ENCODE results near the gene ARHGAP33. TPM values are rescaled to one million over a fixed set of nuclear protein-coding genes. Genes with fewer than 3 reads are reported as not detected.
A peak's percentile ranks its signal among the peaks of the same experiment; 100 is the strongest.

Gene ARHGAP33
- total and polyA plus RNA-seq, 3 experiments from 2014 or later: 0.71 to 11.9 (median 9.2) TPM

DNA sequence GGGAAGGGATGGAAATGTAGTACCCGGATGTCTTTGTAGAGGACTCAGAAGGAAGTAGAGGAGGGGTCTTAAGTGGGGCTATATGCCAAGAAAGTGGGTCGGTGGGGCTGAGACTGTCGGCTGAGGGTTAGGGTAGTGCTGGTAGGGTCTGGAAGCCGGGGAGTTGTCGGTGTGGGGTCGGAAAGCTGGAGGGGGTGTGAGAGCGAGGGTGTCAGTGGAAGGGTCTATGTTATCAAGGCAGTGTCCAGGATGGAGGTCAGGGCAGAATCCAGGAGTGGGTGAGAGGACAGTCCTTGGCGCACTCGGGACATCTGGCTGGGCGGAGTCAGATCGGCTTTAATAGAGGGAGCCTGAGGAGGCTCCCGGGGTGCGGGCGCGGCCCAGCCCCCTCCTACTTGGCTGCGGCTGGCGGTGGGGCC is 20.2 kb upstream of the ARHGAP33 start:
- H3K4me3 ChIP-seq (ENCODE audit: low read length): no peak overlapping the region
- POLR2A ChIA-PET: no interaction called here

DNA sequence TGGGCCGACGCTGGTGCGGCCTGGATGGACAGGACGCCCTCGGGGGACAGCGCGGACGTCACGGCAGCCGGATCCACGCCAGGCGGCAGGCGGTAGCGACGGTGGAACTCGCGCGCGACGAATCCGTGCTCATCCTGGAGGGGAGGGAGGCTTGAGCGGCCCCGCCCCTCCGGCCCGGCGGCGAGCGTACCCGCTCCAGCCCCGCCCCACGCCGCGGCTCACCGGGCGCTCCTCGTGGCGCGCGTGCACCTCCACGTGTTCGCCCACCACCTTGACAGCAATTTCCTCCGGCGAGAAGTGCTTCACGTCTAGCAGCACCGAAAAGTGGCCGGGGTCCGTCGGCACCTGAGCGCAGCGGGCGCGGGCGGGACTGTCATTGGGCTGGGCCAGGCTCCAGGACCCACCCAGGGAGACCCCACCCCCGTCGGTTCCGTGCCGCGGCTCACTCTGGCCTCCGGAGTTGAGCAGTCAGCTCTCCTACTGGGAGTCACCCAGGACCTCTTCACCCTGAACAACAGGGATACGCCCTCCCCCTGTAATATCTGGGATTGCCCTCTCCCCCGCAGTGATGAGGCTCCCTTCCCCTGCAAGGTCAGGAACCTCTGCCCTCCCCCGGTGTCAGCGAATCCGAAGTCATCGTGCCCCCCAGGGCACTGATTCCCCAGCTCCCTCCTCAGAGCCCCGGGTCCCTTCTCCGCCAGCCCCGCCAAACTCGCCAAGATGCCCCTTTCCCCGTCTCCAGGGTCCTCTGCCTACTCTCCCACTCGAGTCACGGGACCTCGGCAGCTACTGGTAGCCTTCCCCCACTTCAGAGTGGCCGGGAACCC is 19.6 kb upstream of the ARHGAP33 start:
- POLR2A ChIA-PET: no interaction called here
- Histone ChIP-seq H3K4me1 (ENCODE audit: insufficient read depth, low read length) (peaks cover 22% of the 10 kb centered on the region), H3K36me3 (ENCODE audit: insufficient read depth, low read length) (peaks cover 8% of the 10 kb centered on the region), H3K4me3 (ENCODE audit: low read length) (no peak overlapping the region), H3K27ac (ENCODE audit: low read depth, low read length) (no peak overlapping the region), H3K9me3 (ENCODE audit: low read length) (no peaks in the 10 kb centered on the region), H3K27me3 (ENCODE audit: insufficient read depth, low read length, poor library complexity, severe bottlenecking) (no peaks in the 10 kb centered on the region)
- Mint-ChIP-seq H3K4me3 (peak overlapping the region in 5 of 7 donors; percentile 17 to 55 (median 42)), H3K9me3 (peaks cover 0 to 2% (median 0%) of the 10 kb centered on the region in 5 donors), H3K4me1 (peaks cover 23 to 44% (median 24%) of the 10 kb centered on the region in 3 donors), H3K36me3 (peaks cover 3 to 43% (median 9%) of the 10 kb centered on the region in 3 donors), H3K27ac (peak overlapping the region in 2 of 8 donors; percentile 12 to 33), H3K27me3 (peaks cover 0 to 4% of the 10 kb centered on the region in 2 donors)
- peak in 4 of 5 donors; percentile 32 to 53 (median 38) for DNase-seq
- CTCF ChIA-PET: no interaction called here

More for the DNA sequence above, 20.2 kb upstream of the ARHGAP33 start:
- Histone ChIP-seq H3K27ac (ENCODE audit: low read depth, low read length) (no peak overlapping the region), H3K36me3 (ENCODE audit: insufficient read depth, low read length) (peaks cover 7% of the 10 kb centered on the region), H3K4me1 (ENCODE audit: insufficient read depth, low read length) (peaks cover 22% of the 10 kb centered on the region), H3K9me3 (ENCODE audit: low read length) (no peaks in the 10 kb centered on the region), H3K27me3 (ENCODE audit: insufficient read depth, low read length, poor library complexity, severe bottlenecking) (no peaks in the 10 kb centered on the region)
- no peak for DNase-seq
- CTCF ChIA-PET: no interaction called here
- Mint-ChIP-seq H3K4me3 (peak overlapping the region in 3 of 7 donors; percentile 27 to 87 (median 44)), H3K27me3 (peaks cover 0 to 4% of the 10 kb centered on the region in 2 donors), H3K27ac (no peak overlapping the region), H3K9me3 (peaks cover 0 to 2% (median 0%) of the 10 kb centered on the region in 5 donors), H3K4me1 (peaks cover 21 to 41% (median 24%) of the 10 kb centered on the region in 3 donors), H3K36me3 (peaks cover 3 to 41% (median 9%) of the 10 kb centered on the region in 3 donors)

DNA sequence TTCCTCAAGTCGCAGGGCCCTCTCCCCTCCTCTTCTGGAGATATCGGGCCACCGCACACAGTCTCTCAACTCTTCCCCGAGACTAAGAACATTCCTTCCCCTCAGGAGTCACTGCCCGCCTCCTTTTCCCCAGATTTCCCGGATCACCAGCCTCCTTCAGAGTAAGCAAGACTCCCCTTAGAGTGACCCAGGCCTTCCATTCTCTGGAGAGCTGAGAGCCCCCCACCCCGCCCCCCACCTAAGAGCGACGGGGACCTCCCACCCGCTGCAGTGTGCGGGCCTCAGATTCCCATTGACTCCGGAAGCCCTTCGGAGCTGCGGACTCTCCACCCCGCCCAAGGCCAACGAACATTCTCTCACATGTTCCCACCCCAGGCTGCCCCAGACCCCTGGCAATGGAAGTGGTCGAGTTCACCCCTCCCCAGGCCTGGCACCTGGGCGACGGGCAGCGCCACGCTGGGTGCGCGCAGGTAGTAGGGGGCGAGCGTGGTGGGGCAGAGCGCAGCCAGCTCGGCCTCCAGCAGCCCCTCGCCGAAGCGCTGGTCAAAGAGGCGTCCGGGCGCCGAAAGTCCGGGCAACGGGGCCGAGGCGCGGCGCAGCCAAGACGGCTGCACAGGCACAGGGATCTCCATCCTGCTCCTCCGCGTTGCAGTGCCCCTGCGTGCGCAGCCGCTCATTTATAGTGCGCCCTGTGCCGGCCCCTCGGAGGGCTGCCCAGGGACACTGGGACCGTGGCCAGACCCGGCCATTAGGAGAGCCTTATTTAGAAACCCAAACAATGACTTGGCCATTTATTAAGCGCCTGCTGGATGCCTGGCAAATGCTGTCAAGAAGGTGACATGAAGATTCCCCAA is 18.8 kb upstream of the ARHGAP33 start, which contains the start of gene HSPB6:
Gene HSPB6 (minus strand): TSS at position 653 of the 854 bp plus-strand sequence. CDS start 21 bp downstream, at position 632.
- CTCF ChIA-PET: interaction anchor here (0.6 kb wide), 1 partner anchor 69 kb away, joined by 3 read pairs; no protein-coding TSS in a partner anchor
- H3K27me3 ChIP-seq (ENCODE audit: insufficient read depth, low read length, poor library complexity, severe bottlenecking): no peaks in the 10 kb centered on the region
- peak within 1 kb of the TSS; percentile 45 for H3K4me3 ChIP-seq (ENCODE audit: low read length)
- Mint-ChIP-seq H3K4me1 (peaks cover 23 to 47% (median 24%) of the 10 kb centered on the region in 3 donors), H3K27me3 (peaks cover 0 to 4% of the 10 kb centered on the region in 2 donors), H3K9me3 (peaks cover 0 to 2% (median 0%) of the 10 kb centered on the region in 5 donors), H3K4me3 (peak within 1 kb of the TSS; percentile 93 to 100 (median 95)), H3K36me3 (peaks cover 3 to 45% (median 9%) of the 10 kb centered on the region in 3 donors), H3K27ac (peak within 1 kb of the TSS; percentile 86 to 98 (median 94))
- peak within 1 kb of the TSS; percentile 67 for H3K27ac ChIP-seq (ENCODE audit: low read depth, low read length)
- peaks cover 12% of the 10 kb centered on the region for H3K36me3 ChIP-seq (ENCODE audit: insufficient read depth, low read length)
- H3K9me3 ChIP-seq (ENCODE audit: low read length): no peaks in the 10 kb centered on the region
- POLR2A ChIA-PET: interaction anchor here (1.0 to 1.4 kb wide), 3 partner anchors 8 to 16 kb away, joined by 3 to 5 read pairs (median 4); partner anchors contain the start of gene LIN37
- peaks cover 22% of the 10 kb centered on the region for H3K4me1 ChIP-seq (ENCODE audit: insufficient read depth, low read length)
- no peak for DNase-seq

DNA sequence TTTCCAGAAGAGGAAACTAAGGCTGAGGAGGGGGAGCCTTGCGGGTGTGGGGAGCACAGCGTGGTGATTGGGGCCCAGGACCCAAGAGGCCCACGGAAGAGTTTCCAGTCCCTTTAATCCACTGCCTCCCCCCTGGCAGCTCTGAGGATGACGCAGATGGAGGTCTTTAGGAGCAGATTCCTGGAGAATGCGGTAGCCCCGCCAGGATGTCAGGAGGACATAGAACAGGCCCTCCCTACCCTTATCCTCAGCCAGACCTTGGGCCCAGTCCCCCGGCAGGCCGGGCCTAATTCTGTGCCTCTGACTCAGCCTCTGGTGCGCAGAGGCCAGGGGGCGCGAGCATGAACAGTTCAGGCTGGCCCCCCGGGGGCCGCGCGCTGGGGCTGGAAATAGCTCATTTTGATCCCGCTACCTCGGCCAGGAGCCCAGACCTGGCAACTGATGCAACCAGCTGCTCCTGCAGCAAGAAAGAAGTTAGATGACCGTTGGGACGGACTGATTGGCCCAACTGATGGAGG is 18.1 kb upstream of the ARHGAP33 start:
- DNase-seq: no peak
- H3K4me1 ChIP-seq (ENCODE audit: insufficient read depth, low read length): peaks cover 22% of the 10 kb centered on the region
- peaks cover 3 to 49% (median 9%) of the 10 kb centered on the region in 3 donors for H3K36me3 Mint-ChIP-seq
- peak overlapping the region; percentile 67 for H3K27ac ChIP-seq (ENCODE audit: low read depth, low read length)
- H3K4me3 Mint-ChIP-seq: peak overlapping the region; percentile 93 to 100 (median 95)
- peaks cover 0 to 2% (median 0%) of the 10 kb centered on the region in 5 donors for H3K9me3 Mint-ChIP-seq
- H3K27me3 Mint-ChIP-seq: peaks cover 0 to 4% of the 10 kb centered on the region in 2 donors
- peak overlapping the region in 6 of 8 donors; percentile 14 to 98 (median 94) for H3K27ac Mint-ChIP-seq
- no peaks in the 10 kb centered on the region for H3K9me3 ChIP-seq (ENCODE audit: low read length)
- peaks cover 23 to 47% (median 24%) of the 10 kb centered on the region in 3 donors for H3K4me1 Mint-ChIP-seq
- ChIA-PET POLR2A (interaction anchor here (0.7 to 1.4 kb wide), 4 partner anchors 9 to 202 kb away, joined by 3 to 5 read pairs (median 4); partner anchors contain the start of gene LIN37), CTCF (no interaction called here)
- H3K4me3 ChIP-seq (ENCODE audit: low read length): peak overlapping the region; percentile 45
- H3K36me3 ChIP-seq (ENCODE audit: insufficient read depth, low read length): peaks cover 12% of the 10 kb centered on the region
- no peaks in the 10 kb centered on the region for H3K27me3 ChIP-seq (ENCODE audit: insufficient read depth, low read length, poor library complexity, severe bottlenecking)

DNA sequence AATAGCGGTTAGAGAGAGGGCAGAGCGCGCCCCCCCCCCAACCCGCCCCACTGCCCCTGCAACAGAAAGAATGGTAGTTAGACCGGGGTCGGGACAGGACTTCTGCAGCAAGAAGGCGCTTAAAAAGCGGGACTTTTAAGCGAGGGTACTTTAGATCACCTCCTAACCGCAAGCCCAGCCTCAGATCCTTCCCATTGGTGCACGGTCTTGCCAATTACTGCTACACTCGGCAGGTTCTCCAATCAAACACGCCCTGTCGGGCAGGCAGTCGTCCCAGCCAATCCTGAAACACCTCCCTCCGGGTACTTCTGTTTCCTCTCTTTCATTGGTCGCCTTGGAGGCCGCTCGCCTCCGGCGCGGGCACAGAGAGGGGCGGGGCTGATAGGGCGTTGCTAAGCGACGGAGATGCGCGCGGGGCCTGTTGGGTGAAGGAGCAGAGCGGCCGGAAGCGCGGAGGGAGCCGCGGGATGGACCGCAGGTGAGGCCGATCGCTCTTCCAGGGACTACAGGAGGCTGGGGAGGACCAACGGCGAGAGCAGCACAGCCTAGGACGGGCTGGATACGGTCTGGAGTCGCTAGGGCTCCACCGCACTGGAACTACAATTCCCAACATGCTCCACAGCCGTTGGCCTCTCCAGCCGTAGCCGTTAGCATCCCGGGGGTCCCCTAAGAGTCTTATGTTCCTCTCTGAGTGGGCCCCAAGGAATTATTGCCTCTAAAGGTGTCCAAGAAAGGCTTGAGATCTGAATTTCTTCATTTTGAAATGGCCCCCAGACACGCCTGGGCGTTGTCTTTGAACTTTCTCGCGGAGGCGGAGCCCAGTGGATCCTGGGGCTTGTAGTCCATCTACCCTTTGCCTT is 17.4 kb upstream of the ARHGAP33 start, which contains the start of gene PROSER3:
Gene PROSER3 (plus strand): TSS at position 428 of the 860 bp plus-strand sequence. CDS start 40 bp downstream, at position 468.
- H3K4me1 Mint-ChIP-seq: peaks cover 23 to 47% (median 24%) of the 10 kb centered on the region in 3 donors
- Histone ChIP-seq H3K27ac (ENCODE audit: low read depth, low read length) (peak within 1 kb of the TSS; percentile 99), H3K9me3 (ENCODE audit: low read length) (no peaks in the 10 kb centered on the region), H3K36me3 (ENCODE audit: insufficient read depth, low read length) (peaks cover 12% of the 10 kb centered on the region), H3K4me1 (ENCODE audit: insufficient read depth, low read length) (peaks cover 22% of the 10 kb centered on the region), H3K4me3 (ENCODE audit: low read length) (peak within 1 kb of the TSS; percentile 100), H3K27me3 (ENCODE audit: insufficient read depth, low read length, poor library complexity, severe bottlenecking) (no peaks in the 10 kb centered on the region)
- peak within 1 kb of the TSS; percentile 86 to 98 (median 94) for H3K27ac Mint-ChIP-seq
- DNase-seq: peak; percentile 94 to 99 (median 99)
- ChIA-PET CTCF (no interaction called here), POLR2A (interaction anchor here (0.7 to 1.4 kb wide), 4 partner anchors 10 to 201 kb away, joined by 3 to 5 read pairs (median 4); partner anchors contain the start of gene LIN37)
- peak within 1 kb of the TSS; percentile 93 to 100 (median 95) for H3K4me3 Mint-ChIP-seq
- H3K9me3 Mint-ChIP-seq: peaks cover 0 to 2% (median 0%) of the 10 kb centered on the region in 5 donors
- peaks cover 0 to 4% of the 10 kb centered on the region in 2 donors for H3K27me3 Mint-ChIP-seq
- peaks cover 3 to 44% (median 9%) of the 10 kb centered on the region in 3 donors for H3K36me3 Mint-ChIP-seq

DNA sequence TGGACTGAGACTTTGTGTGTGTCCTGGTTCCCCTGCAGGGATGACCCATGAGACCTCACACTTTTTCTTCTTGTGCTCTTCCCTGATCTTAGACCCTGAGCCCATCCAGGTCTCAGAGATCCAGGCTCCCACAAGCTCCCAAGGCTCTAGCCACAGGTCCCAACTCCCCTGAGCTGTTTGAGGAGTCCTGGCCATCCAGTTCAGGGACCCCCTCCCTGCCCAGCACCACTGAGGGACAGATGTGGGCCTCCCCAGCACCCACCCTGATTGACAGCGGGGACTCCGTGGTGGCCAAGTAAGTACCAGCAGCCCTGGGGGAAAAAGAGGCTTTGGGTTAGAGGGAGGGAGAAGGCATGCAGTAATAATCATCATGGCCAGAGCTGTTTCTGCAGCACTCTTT is 15.7 kb upstream of the ARHGAP33 start:
- Histone ChIP-seq H3K4me3 (ENCODE audit: low read length) (no peak overlapping the region), H3K36me3 (ENCODE audit: insufficient read depth, low read length) (peaks cover 5% of the 10 kb centered on the region), H3K9me3 (ENCODE audit: low read length) (no peaks in the 10 kb centered on the region), H3K27ac (ENCODE audit: low read depth, low read length) (no peak overlapping the region), H3K27me3 (ENCODE audit: insufficient read depth, low read length, poor library complexity, severe bottlenecking) (no peaks in the 10 kb centered on the region), H3K4me1 (ENCODE audit: insufficient read depth, low read length) (peaks cover 22% of the 10 kb centered on the region)
- Mint-ChIP-seq H3K27me3 (peaks cover 0 to 4% of the 10 kb centered on the region in 2 donors), H3K36me3 (peaks cover 0 to 37% (median 3%) of the 10 kb centered on the region in 3 donors), H3K4me3 (peak overlapping the region in 6 of 7 donors; percentile 59 to 93 (median 68)), H3K9me3 (peaks cover 0 to 2% (median 0%) of the 10 kb centered on the region in 5 donors), H3K4me1 (peaks cover 23 to 47% (median 24%) of the 10 kb centered on the region in 3 donors), H3K27ac (peak overlapping the region in 4 of 8 donors; percentile 23 to 70 (median 49))
- no peak for DNase-seq
- ChIA-PET POLR2A (no interaction called here), CTCF (no interaction called here)
